ENCODE results near the gene BRWD1. TPM values are rescaled to one million over a fixed set of nuclear protein-coding genes. Genes with fewer than 3 reads are reported as not detected.

The BRWD1 gene
- total RNA-seq, 4 donors from 2014 or later = 55.6 to 183 (median 65.4) TPM

Small RNAs within 50 kb of the gene (small RNA-seq; reads per million reads assigned to genes)
- gene RF00019 = not detected

Other genes with a start within 250 kb of the BRWD1 start
- gene PSMG1, start 130.2 kb downstream of the BRWD1 start, total RNA-seq = 10 to 100 TPM; 21.0 to 33.8 (median 23.4) TPM
- 100 to 1,000 TPM in 2 of 4 donors, 10 to 100 TPM in 2; 87.9 to 222 (median 102) TPM for gene HMGN1, start 35.5 kb upstream of the BRWD1 start, total RNA-seq
- 1 to 10 TPM in 2 of 4 donors, under 1 TPM in 1, not detected in 1; 0.26 to 4.1 (median 2.2) TPM for gene LCA5L, start 132.1 kb upstream of the BRWD1 start, total RNA-seq
- gene SH3BGR, start 138.3 kb upstream of the BRWD1 start, total RNA-seq = 10 to 100 TPM in 1 of 4 donors, 1 to 10 TPM in 2, not detected in 1; 1.1 to 27.9 (median 8.1) TPM

All from uterus (tissue), 4 donors.